GM12891 (cell line): ENCODE data around the gene USP10.

Experiments
- POLR2A ChIP-seq: IDR thresholded peaks from 2 replicates; pipeline ENCODE4 v1.6.1; 2011; ENCODE audit warnings: low read depth, low read length, control low read depth
- POLR2AphosphoS5 ChIP-seq: IDR thresholded peaks from 2 replicates; pipeline ENCODE4 v1.6.1; 2011; ENCODE audit warnings: low read depth, low read length, control low read depth
- POU2F2 ChIP-seq: IDR thresholded peaks from 2 replicates; pipeline ENCODE4 v1.6.1; 2011; ENCODE audit warnings: low read depth, mild to moderate bottlenecking, control low read depth, low read length, moderate library complexity
- SPI1 ChIP-seq: IDR thresholded peaks from 2 replicates; pipeline ENCODE4 v1.6.1; 2011; ENCODE audit warnings: low read depth, low read length, control low read depth
- TAF1 ChIP-seq: IDR thresholded peaks from 2 replicates; pipeline ENCODE4 v1.6.1; 2011; ENCODE audit warnings: low read depth, low read length, control low read depth

DNA sequence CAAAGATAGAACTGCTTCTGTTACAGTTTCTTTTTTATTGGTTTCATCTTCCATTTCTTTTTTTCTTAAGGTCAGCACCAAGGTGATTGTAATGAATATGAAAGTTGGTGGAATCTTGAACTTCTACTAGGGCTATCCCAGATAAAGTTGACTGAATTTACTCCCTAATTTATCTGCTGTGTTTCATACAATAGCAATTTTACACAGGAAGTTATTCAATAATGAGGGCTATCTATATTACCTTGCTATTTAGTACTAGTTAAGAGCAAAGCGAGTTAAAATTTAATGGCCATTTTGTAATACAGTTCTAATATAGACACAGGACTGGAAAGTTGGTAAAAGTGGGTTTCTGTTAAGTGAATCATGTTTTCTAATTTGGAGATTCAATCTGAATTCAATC lies 24.1 kb downstream of the USP10 start:
- no peak for TF ChIP-seq POLR2AphosphoS5
- no peak for TF ChIP-seq POLR2A
- TF ChIP-seq SPI1 = no peak
- no peak for TF ChIP-seq TAF1
- TF ChIP-seq POU2F2 = no peak
